Lung (tissue), 12 donors: Measurements from ENCODE around the gene RAB29. TPM values are rescaled to one million over a fixed set of nuclear protein-coding genes. Genes with fewer than 3 reads are reported as not detected.

Experiments
- ATAC-seq: fragments of 200-7000 bp; cut with Tn5 transposase; one replicate; pipeline ENCODE4 v1.9.1; 2020; ENCODE audit warnings: moderate number of reproducible peaks; ENCODE audit not compliant: insufficient read depth, low FRiP score
- DNase-seq, 3 donors: peaks; one replicate each; pipeline ENCODE4 v3.0.0-alpha.2; 2013 to 2017
- H3K27ac ChIP-seq, 2 donors: one replicate each; pipeline ENCODE4 v1.5.1; 2013; ENCODE audit warnings: mild to moderate bottlenecking in 2 of 2, moderate library complexity in 2 of 2, control low read depth in 1 of 2, inconsistent platforms in 1 of 2, low read depth in 1 of 2, low read length in 1 of 2
- H3K27me3 ChIP-seq, 3 donors: one replicate each; pipeline ENCODE4 v1.5.1; 2013; ENCODE audit warnings: low read length in 2 of 3; ENCODE audit not compliant: control insufficient read depth in 3 of 3, insufficient read depth in 3 of 3
- H3K36me3 ChIP-seq, 4 donors: one replicate each; pipeline ENCODE4 v1.5.1; 2013; ENCODE audit warnings: low read length in 4 of 4, mild to moderate bottlenecking in 1 of 4, moderate library complexity in 1 of 4; ENCODE audit not compliant: control insufficient read depth in 4 of 4, insufficient read depth in 4 of 4
- H3K4me1 ChIP-seq, 5 donors: one replicate each; pipeline ENCODE4 v1.5.1; 2013; ENCODE audit warnings: low read length in 5 of 5, mild to moderate bottlenecking in 2 of 5, moderate library complexity in 1 of 5; ENCODE audit not compliant: control insufficient read depth in 5 of 5, insufficient read depth in 5 of 5
- H3K4me3 ChIP-seq: one replicate; pipeline ENCODE4 v1.5.1; 2013; ENCODE audit warnings: mild to moderate bottlenecking, control low read depth, moderate library complexity
- H3K9ac ChIP-seq, 2 donors: one replicate each; pipeline ENCODE4 v1.5.1; 2013; ENCODE audit warnings: low read length in 2 of 2, control low read depth in 1 of 2; ENCODE audit not compliant: insufficient read depth in 1 of 2
- H3K9me3 ChIP-seq, 4 donors: one replicate each; pipeline ENCODE4 v1.5.1; 2013; ENCODE audit warnings: low read length in 3 of 4, mild to moderate bottlenecking in 1 of 4, moderate library complexity in 1 of 4; ENCODE audit not compliant: control insufficient read depth in 4 of 4, insufficient read depth in 3 of 4
- WGBS, 2 donors: extraction: QIAGEN DNeasy Blood & Tissue Kit; methylation state at CpG; one replicate each; pipeline ENCODE4 v1.1.7; 2013; 5-methylcytosine and 5-hydroxymethylcytosine counted together
- polyA plus RNA-seq, 2 donors: library from polyadenylated mRNA; stranded (reverse); fragments of 200-250 nt; gene quantifications; one replicate each; pipeline ENCODE4 v1.2.1, GENCODE V29; 2013
- total RNA-seq, 2 donors: library from RNA; depleted of rRNA in 1 of 2; stranded (reverse); fragments of >200 nt in 1 of 2; gene quantifications; one replicate each; pipeline ENCODE4 v1.2.1, GENCODE V29; 2014 to 2021
- TF ChIP-seq, protein P1 (sequence below): IDR thresholded peaks from 2 replicates; pipeline ENCODE4 v1.5.1; 2012; ENCODE audit warnings: mild to moderate bottlenecking; ENCODE audit errors: control extremely low read depth, extremely low read depth
- donor health status: control.
- donor health status: control.
- donor health status: Bipolar disorder and iron deficiency.
- donor health status: healthy.
- donor health status: DM: yes; HTN: yes; CAD: no.

Gene RAB29
- total and polyA plus RNA-seq, 4 donors: 8.7 to 20.0 (median 15.5) TPM

DNA sequence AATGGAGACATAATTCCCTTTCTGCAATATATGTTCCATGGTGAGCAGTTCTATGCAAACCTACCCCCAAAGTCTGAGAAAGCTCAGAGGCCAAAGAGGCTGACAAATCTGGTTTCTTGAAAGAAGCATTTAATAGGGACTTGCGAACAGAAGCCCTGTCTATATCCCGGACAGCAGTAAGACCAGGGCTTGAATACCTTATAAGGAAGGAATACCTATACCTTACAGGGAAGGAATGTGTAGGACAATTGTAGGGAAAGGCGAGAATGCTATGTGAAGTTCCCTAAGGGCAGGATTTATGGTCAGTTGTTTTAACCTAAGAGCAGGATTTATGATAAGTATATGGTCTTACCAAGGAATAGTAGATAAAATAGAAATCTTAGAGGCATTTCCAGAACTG is 42.7 kb upstream of the RAB29 start:
- no peak overlapping the region for H3K27ac ChIP-seq
- 92 to 98% methylated on average over 3 of the region's 3 CpGs for WGBS, 2 donors
- no peak for ATAC-seq

DNA sequence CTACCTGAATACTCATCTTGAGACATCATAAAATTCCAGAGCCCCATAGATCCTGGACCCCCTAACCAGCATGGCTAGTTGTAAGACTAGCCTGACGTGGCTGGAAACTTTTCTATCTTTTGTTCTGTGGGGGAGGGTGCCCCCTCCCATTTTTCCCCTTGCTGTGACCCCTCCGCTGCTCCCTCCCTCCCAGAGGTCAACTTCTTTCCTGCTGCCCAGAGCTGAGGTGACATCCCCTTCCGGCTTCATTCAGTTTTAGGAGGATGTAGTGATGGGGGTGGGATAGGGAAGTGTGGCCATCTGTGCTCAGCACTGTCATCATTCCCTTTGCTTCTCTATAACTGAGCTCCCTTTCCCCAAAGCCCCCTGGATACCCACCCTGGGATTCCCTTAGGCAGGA is 42.1 kb upstream of the RAB29 start:
- Histone ChIP-seq H3K36me3 (no peaks in the 10 kb centered on the region), H3K4me1 (peaks cover 0 to 11% (median 2%) of the 10 kb centered on the region in 5 donors), H3K4me3 (no peak overlapping the region), H3K27me3 (no peaks in the 10 kb centered on the region), H3K9ac (no peak overlapping the region), H3K27ac (no peak overlapping the region), H3K9me3 (no peaks in the 10 kb centered on the region)
- 74 to 88% methylated on average over 3 of the region's 3 CpGs for WGBS, 2 donors
- ATAC-seq (no peak), DNase-seq (peak in 1 of 3 donors; percentile 26)
- TF ChIP-seq, protein P1, sequence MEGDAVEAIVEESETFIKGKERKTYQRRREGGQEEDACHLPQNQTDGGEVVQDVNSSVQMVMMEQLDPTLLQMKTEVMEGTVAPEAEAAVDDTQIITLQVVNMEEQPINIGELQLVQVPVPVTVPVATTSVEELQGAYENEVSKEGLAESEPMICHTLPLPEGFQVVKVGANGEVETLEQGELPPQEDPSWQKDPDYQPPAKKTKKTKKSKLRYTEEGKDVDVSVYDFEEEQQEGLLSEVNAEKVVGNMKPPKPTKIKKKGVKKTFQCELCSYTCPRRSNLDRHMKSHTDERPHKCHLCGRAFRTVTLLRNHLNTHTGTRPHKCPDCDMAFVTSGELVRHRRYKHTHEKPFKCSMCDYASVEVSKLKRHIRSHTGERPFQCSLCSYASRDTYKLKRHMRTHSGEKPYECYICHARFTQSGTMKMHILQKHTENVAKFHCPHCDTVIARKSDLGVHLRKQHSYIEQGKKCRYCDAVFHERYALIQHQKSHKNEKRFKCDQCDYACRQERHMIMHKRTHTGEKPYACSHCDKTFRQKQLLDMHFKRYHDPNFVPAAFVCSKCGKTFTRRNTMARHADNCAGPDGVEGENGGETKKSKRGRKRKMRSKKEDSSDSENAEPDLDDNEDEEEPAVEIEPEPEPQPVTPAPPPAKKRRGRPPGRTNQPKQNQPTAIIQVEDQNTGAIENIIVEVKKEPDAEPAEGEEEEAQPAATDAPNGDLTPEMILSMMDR: no peak

More for the DNA sequence above, 42.7 kb upstream of the RAB29 start:
- TF ChIP-seq, protein P1: no peak
- peaks cover 0 to 10% (median 2%) of the 10 kb centered on the region in 5 donors for H3K4me1 ChIP-seq
- DNase-seq: no peak
- no peaks in the 10 kb centered on the region for H3K36me3 ChIP-seq
- H3K27me3 ChIP-seq: no peaks in the 10 kb centered on the region
- no peak overlapping the region for H3K4me3 ChIP-seq
- H3K9ac ChIP-seq: no peak overlapping the region
- no peaks in the 10 kb centered on the region for H3K9me3 ChIP-seq

DNA sequence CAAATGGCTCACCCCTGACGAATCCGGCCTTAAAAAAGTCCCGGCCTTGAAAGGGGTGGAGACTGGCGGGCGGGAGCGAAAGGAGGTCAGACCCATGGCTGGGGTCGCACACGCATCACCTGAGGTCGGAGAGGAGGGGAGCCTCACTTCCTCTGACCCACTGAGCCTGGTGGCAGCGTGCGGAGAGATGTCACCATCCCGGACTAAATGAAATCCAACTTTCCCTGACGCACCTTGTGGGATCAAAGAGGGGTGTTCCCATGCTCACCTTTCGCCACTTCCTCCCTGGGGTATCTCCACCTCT is 38.4 kb upstream of the RAB29 start:
- peak overlapping the region; percentile 91 to 96 for H3K27ac ChIP-seq
- H3K9me3 ChIP-seq: no peaks in the 10 kb centered on the region
- H3K9ac ChIP-seq: peak overlapping the region; percentile 56 to 58
- H3K4me3 ChIP-seq: peak overlapping the region; percentile 77
- TF ChIP-seq, protein P1: no peak
- H3K27me3 ChIP-seq: no peaks in the 10 kb centered on the region
- 3 to 6% methylated on average over 14 of the region's 14 CpGs for WGBS, 2 donors
- DNase-seq: no peak
- peaks cover 0 to 11% (median 3%) of the 10 kb centered on the region in 4 donors for H3K36me3 ChIP-seq
- no peak for ATAC-seq
- H3K4me1 ChIP-seq: peaks cover 4 to 30% (median 11%) of the 10 kb centered on the region in 5 donors
